ENCODE results near the gene TMEM106B.

DNA sequence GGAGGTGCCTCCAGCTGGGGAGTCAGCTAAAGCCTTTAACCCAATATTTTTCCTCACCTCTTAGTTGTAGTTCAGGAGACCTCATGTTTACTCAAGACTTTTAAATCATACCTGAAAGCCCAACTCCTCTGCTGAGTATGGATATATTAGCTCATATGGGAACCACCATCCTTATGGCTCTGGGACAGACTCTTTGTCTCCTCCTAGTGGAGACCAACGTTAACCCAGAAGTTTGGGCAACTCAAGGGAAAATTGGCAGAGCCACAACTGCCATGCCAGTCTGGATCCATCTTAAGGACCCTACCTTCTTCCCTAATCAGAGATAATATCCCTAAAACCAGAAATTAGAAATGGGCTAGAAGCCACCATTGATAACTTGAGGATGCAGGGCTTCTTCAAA, 80.8 kb downstream of the TMEM106B start:
- TF ChIP-seq, protein P1, sequence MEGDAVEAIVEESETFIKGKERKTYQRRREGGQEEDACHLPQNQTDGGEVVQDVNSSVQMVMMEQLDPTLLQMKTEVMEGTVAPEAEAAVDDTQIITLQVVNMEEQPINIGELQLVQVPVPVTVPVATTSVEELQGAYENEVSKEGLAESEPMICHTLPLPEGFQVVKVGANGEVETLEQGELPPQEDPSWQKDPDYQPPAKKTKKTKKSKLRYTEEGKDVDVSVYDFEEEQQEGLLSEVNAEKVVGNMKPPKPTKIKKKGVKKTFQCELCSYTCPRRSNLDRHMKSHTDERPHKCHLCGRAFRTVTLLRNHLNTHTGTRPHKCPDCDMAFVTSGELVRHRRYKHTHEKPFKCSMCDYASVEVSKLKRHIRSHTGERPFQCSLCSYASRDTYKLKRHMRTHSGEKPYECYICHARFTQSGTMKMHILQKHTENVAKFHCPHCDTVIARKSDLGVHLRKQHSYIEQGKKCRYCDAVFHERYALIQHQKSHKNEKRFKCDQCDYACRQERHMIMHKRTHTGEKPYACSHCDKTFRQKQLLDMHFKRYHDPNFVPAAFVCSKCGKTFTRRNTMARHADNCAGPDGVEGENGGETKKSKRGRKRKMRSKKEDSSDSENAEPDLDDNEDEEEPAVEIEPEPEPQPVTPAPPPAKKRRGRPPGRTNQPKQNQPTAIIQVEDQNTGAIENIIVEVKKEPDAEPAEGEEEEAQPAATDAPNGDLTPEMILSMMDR (conservative IDR thresholded peaks at IDR 0.05; ENCODE audit: low read length): peak; percentile 68
- no peak for TF ChIP-seq EZH2phosphoT487 (IDR thresholded peaks at IDR 0.05; ENCODE audit: borderline replicate concordance, low read depth, low read length)

Data from OCI-LY7 (cell line).